GM15510 (cell line): ENCODE measurements around the gene WNT7B.

Source experiments
- POLR2A ChIP-seq: IDR thresholded peaks from 3 replicates; pipeline ENCODE4 v1.6.1; 2011; ENCODE audit warnings: borderline replicate concordance; ENCODE audit not compliant: insufficient read length; ENCODE audit errors: extremely low read depth

The WNT7B gene

GRCh38 chr22:45908961-45909360, 68.0 kb downstream of the WNT7B start:
- TF ChIP-seq POLR2A, result no peak

DNA sequence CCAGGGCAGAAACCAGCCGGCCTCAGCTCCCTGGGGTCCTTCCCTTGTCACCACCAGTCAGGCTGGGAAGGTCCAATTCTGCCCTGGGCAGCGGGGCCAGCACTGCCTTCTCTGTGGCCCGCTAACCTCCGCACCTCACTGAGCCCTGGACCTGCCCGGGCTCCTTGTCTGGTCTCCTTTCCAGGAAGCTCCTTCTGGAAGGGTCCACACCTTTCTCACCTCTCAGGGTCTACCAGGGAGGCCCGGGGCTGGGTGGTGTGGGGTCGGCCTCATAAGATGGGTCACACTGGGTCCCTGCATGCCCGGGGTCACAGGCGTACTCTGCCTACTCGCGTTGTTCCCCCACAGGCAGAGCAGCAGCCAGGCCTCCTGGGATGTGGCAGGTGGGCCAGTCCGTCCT, 69.0 kb downstream of the WNT7B start:
- TF ChIP-seq POLR2A, result no peak

- TF ChIP-seq POLR2A, result no peak
Measured at GRCh38 chr22:45907378-45907777, 69.6 kb downstream of the WNT7B start.

DNA sequence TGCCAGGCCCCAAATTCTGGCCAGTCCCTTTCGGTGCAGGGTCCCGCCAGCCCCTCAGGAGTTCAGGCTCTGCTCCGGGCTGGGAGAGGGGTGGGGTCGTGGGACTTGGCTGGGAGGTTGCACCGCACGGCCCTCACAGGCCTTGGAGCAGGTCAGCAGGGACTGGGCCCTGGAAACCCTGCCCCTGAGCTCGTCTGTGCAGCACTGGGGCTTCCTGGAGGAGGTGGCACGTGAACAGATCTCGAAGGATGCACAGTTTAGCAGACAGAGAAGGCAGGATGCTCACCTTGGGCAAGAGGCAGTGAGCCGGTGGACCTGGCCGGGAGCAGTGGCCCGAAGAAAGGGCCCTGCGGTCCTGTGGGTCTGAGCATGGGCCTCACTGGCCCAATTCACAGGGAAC, 70.0 kb downstream of the WNT7B start:
- no peak for TF ChIP-seq POLR2A

GRCh38 chr22:45905924-45906865, 70.8 kb downstream of the WNT7B start:
- no peak for TF ChIP-seq POLR2A

DNA sequence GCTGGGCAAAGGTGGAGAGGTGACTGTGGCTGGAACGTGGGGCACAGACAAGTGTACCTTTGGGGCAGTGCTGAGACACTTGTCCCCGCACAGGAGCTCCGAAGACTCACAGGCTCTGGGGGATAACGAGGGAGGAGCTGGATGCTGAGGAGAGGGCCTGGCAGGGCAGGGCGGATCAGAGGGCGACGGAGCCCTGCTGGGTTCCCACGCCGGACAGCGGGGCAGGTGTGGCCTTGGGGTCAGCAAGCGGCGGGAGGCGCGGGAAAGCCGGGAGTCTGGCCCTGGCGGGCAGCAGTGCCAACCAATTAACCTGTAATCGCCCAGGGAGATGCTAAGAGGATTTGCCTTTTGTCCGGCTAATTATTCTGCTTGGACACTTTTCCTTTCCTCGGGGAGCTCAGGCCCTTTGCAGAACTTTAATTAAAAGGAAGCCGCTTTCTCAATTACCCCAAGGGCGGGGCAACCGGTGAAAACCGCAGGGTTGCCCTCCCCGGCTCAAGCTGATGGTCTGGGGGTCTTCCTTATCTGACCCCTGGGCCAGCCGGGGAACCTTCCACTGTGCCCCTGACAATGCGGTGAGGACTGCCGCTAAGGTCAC, 71.5 kb downstream of the WNT7B start:
- TF ChIP-seq POLR2A, result no peak

DNA sequence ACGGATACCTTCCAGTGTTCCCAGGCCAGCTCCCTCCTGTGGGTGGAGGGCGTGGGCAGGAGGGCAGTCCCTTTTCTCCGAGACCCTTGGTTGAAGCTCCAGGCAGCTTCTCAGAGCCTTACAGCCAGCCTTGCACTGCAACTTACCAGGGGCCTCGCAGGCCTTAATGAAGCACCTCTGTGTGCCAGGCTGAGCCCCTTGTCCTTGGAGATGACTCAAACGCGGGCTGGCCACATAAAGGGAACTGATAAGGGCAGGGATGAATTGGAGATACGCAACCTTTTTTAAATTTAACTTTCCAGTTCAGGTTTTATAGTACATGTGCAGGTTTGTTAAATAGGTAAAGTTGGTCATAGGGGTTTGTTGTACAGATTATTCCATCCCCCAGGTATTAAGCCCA, 72.7 kb downstream of the WNT7B start:
- no peak for TF ChIP-seq POLR2A

- no peak for TF ChIP-seq POLR2A
Measured at GRCh38 chr22:45903355-45904135, 73.4 kb downstream of the WNT7B start.

GRCh38 chr22:45897736-45898135, 79.2 kb downstream of the WNT7B start:
- no peak for TF ChIP-seq POLR2A

GRCh38 chr22:45896964-45897538, 79.9 kb downstream of the WNT7B start:
- TF ChIP-seq POLR2A, result no peak

- TF ChIP-seq POLR2A, result no peak
Measured at GRCh38 chr22:45896153-45896951, 80.6 kb downstream of the WNT7B start.

DNA sequence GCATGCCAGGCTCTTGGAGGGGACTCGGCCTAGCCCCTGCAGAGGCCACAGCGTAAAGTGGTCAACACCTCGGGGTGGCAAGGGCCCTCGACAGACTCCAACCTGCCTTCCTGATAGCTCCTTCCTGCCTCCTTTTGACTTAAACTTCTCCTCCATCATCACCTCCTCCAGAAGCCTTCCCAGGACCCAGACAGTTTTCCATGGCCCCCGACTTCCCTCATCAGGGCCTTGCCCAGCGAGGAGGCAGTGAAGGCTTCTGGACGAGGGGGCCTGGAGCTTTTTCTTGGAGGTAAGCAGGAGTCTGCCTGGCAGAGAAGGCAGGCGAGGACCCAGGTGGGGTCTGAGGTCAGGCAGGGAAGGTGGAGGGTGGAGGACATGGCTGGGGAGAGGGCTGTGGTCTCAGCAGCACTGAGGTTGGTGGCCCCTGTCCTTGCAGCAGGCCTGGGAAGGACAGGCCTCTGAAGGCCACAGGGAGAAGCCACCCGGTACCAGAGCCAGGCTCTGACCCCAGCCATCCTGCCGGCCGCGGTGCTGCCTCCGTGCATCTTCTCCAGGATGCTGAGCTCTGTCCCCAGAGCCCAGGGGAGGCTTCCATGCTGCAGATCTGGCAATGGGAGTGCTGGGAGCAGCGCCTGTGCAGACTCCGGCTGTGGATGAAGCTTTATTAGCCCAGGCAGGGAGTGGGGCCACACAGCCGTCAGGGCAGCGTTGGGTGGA, 81.4 kb downstream of the WNT7B start:
- no peak for TF ChIP-seq POLR2A

- TF ChIP-seq POLR2A, result no peak
Measured at GRCh38 chr22:45893516-45893915, 83.4 kb downstream of the WNT7B start.
